GM23338 (cell line): ENCODE results near the gene ARID3A.

Experiments used
- CREB1 ChIP-seq: fragments of 250-450 bp; sonication (Bioruptor Pico); IDR thresholded peaks from 2 replicates; pipeline ENCODE4 v1.5.0; 2020; ENCODE audit warnings: low read depth, mild to moderate bottlenecking, moderate library complexity
- EZH2 ChIP-seq: fragments of 200-600 bp; sonication (generic); IDR thresholded peaks from one replicate; pipeline ENCODE4 v1.8.0; 2017; ENCODE audit warnings: antibody characterized with exemption, mild to moderate bottlenecking, low read depth; ENCODE audit not compliant: unreplicated experiment
- STAT1 ChIP-seq: IDR thresholded peaks from one replicate; pipeline ENCODE4 v1.6.1; 2016; ENCODE audit warnings: antibody characterized with exemption; ENCODE audit not compliant: unreplicated experiment
- ZNF114 ChIP-seq: fragments of 250-450 bp; sonication (Bioruptor Pico); IDR thresholded peaks from 2 replicates; pipeline ENCODE4 v1.5.0; 2020; ENCODE audit warnings: mild to moderate bottlenecking, moderate library complexity
- ZNF331 ChIP-seq: fragments of 250-450 bp; sonication (Bioruptor Pico); IDR thresholded peaks from 2 replicates; pipeline ENCODE4 v1.5.0; 2020; ENCODE audit warnings: low read depth, mild to moderate bottlenecking, moderate library complexity
- TF ChIP-seq, protein P1 (sequence below), 2 experiments: fragments of 200-600 bp in 1 of 2; sonication (generic) in 1 of 2; conservative IDR thresholded peaks; 2 replicates each; pipeline versions ENCODE4 v1.5.1 to v1.6.1; 2016 to 2017; ENCODE audit warnings: antibody characterized with exemption in 2 of 2, low read depth in 2 of 2, mild to moderate bottlenecking in 2 of 2, moderate library complexity in 1 of 2
- TF ChIP-seq, protein P2 (sequence below): IDR thresholded peaks from one replicate; pipeline ENCODE4 v1.6.1; 2018; ENCODE audit warnings: antibody characterized with exemption; ENCODE audit not compliant: unreplicated experiment

DNA sequence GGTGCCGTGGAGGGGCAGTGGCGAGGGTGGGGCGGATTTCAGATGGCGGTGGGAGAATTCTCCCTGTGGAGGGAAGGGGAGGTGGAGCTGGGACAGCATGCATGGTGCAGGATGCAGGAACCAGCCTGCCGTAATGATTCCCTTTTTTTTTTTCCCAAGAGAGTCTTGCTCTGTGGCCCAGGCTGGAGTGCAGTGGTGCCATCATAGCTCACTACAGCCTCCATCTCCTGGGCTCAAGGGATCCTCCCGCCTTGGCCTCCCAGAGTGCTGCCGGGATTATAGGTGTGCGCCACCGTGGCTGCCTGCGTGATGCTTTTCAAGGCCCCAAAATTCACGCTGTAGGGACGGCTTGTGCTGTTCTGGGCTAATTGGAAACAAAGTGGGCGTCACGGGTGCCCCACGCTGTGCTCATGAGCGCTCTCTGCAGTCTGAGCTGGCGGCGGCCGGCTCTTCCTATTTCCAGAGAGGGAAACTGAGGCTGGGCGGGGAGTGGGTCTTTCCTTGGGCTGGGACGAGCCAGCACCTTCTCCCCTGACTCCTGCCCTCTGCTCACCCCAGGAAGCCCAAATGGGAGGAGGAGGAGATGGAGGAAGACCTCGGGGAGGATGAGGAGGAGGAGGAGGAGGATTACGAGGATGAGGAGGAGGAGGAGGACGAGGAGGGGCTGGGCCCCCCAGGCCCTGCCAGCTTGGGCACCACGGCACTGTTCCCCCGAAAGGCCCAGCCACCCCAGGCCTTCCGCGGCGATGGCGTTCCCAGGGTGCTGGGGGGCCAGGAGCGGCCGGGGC lies 6.2 kb downstream of the ARID3A start:
- no peak for TF ChIP-seq ZNF114
- TF ChIP-seq, protein P1, sequence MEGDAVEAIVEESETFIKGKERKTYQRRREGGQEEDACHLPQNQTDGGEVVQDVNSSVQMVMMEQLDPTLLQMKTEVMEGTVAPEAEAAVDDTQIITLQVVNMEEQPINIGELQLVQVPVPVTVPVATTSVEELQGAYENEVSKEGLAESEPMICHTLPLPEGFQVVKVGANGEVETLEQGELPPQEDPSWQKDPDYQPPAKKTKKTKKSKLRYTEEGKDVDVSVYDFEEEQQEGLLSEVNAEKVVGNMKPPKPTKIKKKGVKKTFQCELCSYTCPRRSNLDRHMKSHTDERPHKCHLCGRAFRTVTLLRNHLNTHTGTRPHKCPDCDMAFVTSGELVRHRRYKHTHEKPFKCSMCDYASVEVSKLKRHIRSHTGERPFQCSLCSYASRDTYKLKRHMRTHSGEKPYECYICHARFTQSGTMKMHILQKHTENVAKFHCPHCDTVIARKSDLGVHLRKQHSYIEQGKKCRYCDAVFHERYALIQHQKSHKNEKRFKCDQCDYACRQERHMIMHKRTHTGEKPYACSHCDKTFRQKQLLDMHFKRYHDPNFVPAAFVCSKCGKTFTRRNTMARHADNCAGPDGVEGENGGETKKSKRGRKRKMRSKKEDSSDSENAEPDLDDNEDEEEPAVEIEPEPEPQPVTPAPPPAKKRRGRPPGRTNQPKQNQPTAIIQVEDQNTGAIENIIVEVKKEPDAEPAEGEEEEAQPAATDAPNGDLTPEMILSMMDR (conservative IDR thresholded peaks at IDR 0.05; ENCODE audit: low read depth in 2 of 2): no peak
- no peak for TF ChIP-seq EZH2
- TF ChIP-seq CREB1: no peak
- no peak for TF ChIP-seq STAT1
- TF ChIP-seq ZNF331 (CRISPR knock-in tag): no peak
- TF ChIP-seq, protein P2, sequence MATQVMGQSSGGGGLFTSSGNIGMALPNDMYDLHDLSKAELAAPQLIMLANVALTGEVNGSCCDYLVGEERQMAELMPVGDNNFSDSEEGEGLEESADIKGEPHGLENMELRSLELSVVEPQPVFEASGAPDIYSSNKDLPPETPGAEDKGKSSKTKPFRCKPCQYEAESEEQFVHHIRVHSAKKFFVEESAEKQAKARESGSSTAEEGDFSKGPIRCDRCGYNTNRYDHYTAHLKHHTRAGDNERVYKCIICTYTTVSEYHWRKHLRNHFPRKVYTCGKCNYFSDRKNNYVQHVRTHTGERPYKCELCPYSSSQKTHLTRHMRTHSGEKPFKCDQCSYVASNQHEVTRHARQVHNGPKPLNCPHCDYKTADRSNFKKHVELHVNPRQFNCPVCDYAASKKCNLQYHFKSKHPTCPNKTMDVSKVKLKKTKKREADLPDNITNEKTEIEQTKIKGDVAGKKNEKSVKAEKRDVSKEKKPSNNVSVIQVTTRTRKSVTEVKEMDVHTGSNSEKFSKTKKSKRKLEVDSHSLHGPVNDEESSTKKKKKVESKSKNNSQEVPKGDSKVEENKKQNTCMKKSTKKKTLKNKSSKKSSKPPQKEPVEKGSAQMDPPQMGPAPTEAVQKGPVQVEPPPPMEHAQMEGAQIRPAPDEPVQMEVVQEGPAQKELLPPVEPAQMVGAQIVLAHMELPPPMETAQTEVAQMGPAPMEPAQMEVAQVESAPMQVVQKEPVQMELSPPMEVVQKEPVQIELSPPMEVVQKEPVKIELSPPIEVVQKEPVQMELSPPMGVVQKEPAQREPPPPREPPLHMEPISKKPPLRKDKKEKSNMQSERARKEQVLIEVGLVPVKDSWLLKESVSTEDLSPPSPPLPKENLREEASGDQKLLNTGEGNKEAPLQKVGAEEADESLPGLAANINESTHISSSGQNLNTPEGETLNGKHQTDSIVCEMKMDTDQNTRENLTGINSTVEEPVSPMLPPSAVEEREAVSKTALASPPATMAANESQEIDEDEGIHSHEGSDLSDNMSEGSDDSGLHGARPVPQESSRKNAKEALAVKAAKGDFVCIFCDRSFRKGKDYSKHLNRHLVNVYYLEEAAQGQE: no peak
